GM18870 (cell line): ENCODE data around the gene ANTXRL.
"Not testable (repeated sequence)": the region's sequence is repeated elsewhere in the genome, so short reads cannot be mapped to it uniquely, and the experiment has no call there.

Experiments
- ATAC-seq: cut with Tn5 transposase; IDR thresholded peaks from one replicate; pipeline ENCODE4 v1.9.1; 2021; ENCODE audit warnings: moderate library complexity; ENCODE audit not compliant: unreplicated experiment

Gene ANTXRL

GRCh38 chr10:46293832-46294640 lies 7.2 kb downstream of the ANTXRL start:
- ATAC-seq = no peak

GRCh38 chr10:46294641-46295220 lies 7.9 kb downstream of the ANTXRL start:
- no peak for ATAC-seq

GRCh38 chr10:46295350-46296010 lies 8.7 kb downstream of the ANTXRL start:
- not testable (repeated sequence) for ATAC-seq

- not testable (repeated sequence) for ATAC-seq
These were observed 9.3 kb downstream of the ANTXRL start for GRCh38 chr10:46296086-46296485.

GRCh38 chr10:46296641-46297141 lies 9.9 kb downstream of the ANTXRL start:
- ATAC-seq = no peak

GRCh38 chr10:46297406-46298204 lies 10.8 kb downstream of the ANTXRL start:
- no peak for ATAC-seq

GRCh38 chr10:46298477-46299285 lies 11.9 kb downstream of the ANTXRL start:
- ATAC-seq = no peak

- no peak for ATAC-seq
These were observed 12.4 kb downstream of the ANTXRL start for GRCh38 chr10:46299286-46299535.

GRCh38 chr10:46299536-46300369 lies 13.0 kb downstream of the ANTXRL start:
- ATAC-seq = no peak

- ATAC-seq = not testable (repeated sequence)
These were observed 13.5 kb downstream of the ANTXRL start for GRCh38 chr10:46300370-46300711.

- ATAC-seq = no peak
These were observed 14.4 kb downstream of the ANTXRL start for GRCh38 chr10:46301056-46301645.

- no peak for ATAC-seq
These were observed 15.1 kb downstream of the ANTXRL start for GRCh38 chr10:46301721-46302479.

- not testable (repeated sequence) for ATAC-seq
These were observed 16.1 kb downstream of the ANTXRL start for GRCh38 chr10:46302765-46303352.

GRCh38 chr10:46304062-46304461 lies 17.3 kb downstream of the ANTXRL start:
- no peak for ATAC-seq

- not testable (repeated sequence) for ATAC-seq
These were observed 17.9 kb downstream of the ANTXRL start for GRCh38 chr10:46304671-46305070.

- ATAC-seq = no peak
These were observed 18.5 kb downstream of the ANTXRL start for GRCh38 chr10:46305079-46305818.

- no peak for ATAC-seq
These were observed 19.2 kb downstream of the ANTXRL start for GRCh38 chr10:46305986-46306385.
